AG09309 (cell line): ENCODE results near the gene SAMD8.
"Not testable (repeated sequence)": the region's sequence is repeated elsewhere in the genome, so short reads cannot be mapped to it uniquely, and the experiment has no call there.

Experiments used
- DNase-seq: peaks from one replicate; pipeline ENCODE4 v3.0.0-alpha.2; 2010; ENCODE audit warnings: low read depth
- H3K4me3 ChIP-seq: 2 replicates; pipeline ENCODE4 v1.5.1; 2011; ENCODE audit warnings: mild to moderate bottlenecking, low read depth, low read length, moderate library complexity; ENCODE audit not compliant: control insufficient read depth
- CTCF ChIP-seq: IDR thresholded peaks from 2 replicates; pipeline ENCODE4 v1.5.1; 2011; ENCODE audit warnings: mild to moderate bottlenecking, low read depth, low read length, inconsistent platforms; ENCODE audit not compliant: insufficient read depth, control insufficient read depth; ENCODE audit errors: missing control alignments

Gene SAMD8

DNA sequence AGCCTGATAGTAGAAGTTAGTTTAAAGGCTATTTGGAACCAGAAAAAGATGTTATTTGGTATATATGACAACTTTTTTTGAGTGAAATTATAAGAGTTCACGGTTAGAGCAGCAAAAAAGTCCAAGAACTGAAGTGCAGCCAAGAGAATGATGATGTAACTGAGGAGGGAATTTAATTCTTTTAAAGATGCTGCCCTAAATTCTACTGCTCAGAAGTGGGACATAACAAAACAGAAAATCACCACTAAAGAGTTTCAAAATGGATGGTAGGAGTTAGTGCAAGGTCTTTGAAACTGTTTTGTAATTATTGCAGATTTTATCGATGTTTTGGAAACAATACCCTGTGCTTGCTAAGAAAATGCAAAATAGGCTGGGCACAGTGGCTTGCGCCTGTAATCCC, 6.5 kb downstream of the SAMD8 start:
- TF ChIP-seq CTCF = no peak
- DNase-seq = no peak
- H3K4me3 ChIP-seq = no peak overlapping the region

DNA sequence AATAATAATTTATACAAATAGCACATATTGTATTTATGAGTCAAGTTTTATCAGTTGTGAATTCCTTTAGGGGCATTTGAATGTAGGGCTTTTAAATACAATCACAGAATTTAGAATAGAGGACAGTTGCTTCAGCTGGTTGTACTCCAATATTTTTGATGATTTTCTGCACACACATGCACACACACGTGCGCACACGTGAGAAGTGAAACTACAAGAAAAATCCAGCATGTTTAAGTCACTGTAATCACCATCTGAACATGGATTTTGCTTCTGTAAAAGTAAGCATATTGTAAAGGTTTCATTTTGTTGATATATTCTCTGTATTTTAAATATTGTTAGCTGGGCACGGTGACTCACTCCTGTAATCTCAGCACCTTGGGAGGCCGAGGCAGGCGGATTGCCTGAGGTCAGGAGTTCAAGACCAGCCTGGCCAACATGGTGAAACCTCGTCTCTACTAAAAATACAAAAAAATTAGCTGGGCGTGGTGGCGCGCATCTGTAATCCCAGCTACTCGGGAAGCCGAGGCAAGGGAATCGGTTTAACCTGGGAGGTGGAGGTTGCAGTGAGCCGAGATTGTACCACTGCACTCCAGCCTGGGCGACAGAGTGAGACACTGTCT, 8.1 kb downstream of the SAMD8 start:
- not testable (repeated sequence) for DNase-seq, H3K4me3 ChIP-seq

- TF ChIP-seq CTCF = no peak
- no peak overlapping the region for H3K4me3 ChIP-seq
- no peak for DNase-seq
Observed at GRCh38 chr10:75121322-75121721, 9.9 kb downstream of the SAMD8 start.

DNA sequence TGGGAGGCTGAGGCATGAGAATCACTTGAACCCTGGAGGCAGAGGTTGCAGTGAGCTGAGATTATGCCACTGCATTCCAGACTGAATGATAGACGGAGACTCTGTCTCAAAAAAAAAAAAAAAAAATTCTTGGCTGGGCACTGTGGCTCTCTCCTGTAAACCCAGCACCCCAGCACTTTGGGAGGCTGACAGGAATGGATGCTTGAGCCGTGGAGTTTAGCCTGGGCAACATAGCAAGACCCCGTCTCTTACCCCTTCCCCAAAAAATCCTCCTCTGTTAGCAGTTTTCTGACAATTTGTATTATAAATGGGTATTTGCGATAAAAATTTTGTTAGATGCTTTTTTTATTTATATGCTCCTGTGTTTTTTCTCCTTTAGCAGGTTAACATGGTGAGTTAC, 11.0 kb downstream of the SAMD8 start:
- no peak for DNase-seq
- TF ChIP-seq CTCF = no peak
- H3K4me3 ChIP-seq = no peak overlapping the region

- DNase-seq = no peak
- no peak overlapping the region for H3K4me3 ChIP-seq
- TF ChIP-seq CTCF = no peak
Observed at GRCh38 chr10:75123088-75123682, 11.7 kb downstream of the SAMD8 start.

DNA sequence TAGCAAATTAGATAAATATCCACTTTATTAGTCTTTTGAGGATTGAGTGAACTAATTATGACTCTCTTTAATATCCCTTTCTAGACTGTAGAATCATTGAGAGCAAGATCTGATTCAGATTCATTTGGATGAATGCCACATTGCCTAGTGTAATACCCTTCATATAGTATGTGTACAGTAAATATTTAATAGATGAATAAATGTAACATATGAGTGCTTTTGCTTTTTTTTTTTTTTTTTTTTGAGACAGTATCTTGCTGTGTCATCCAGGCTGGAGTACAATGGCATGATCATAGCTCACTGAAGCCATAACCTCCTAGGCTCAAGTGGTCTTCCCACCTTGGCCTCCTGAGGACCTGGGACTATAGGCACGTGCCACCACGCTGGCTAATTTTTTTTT, 14.8 kb downstream of the SAMD8 start:
- TF ChIP-seq CTCF = no peak
- no peak overlapping the region for H3K4me3 ChIP-seq
- no peak for DNase-seq

DNA sequence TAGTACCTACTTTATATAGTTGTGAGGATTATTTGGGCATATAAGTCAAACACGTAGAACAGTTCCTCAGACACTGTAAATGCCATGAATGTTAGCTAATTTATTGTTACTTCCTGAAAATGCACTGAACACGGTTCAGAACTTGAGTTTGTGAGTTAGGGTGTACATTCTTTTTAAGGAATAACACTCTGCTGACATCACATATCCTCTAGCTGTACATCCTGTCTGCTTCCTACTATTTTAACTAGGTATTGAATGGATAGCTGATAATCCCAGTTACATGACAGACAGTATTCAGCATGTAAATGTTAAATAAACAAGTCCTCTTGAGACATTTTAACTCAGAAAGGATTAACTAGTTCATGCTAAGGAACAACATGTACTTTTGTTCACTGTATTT, 16.0 kb downstream of the SAMD8 start:
- no peak for DNase-seq
- no peak for TF ChIP-seq CTCF
- H3K4me3 ChIP-seq = no peak overlapping the region

GRCh38 chr10:75128985-75129384, 17.5 kb downstream of the SAMD8 start:
- not testable (repeated sequence) for DNase-seq, H3K4me3 ChIP-seq
